WERI-Rb-1 (cell line): Measurements from ENCODE around the gene FAM76B.

ENCODE experiments used
- DNase-seq: peaks from one replicate; pipeline ENCODE4 v3.0.0-alpha.2; 2020
- H3K27ac ChIP-seq: fragments of 250-450 bp; sonication (Bioruptor Pico); 2 replicates; pipeline ENCODE4 v1.5.1; 2020; ENCODE audit warnings: mild to moderate bottlenecking, moderate library complexity
- H3K27me3 ChIP-seq: fragments of 250-450 bp; sonication (Bioruptor Pico); 2 replicates; pipeline ENCODE4 v1.5.1; 2021; ENCODE audit warnings: mild to moderate bottlenecking, low read depth, moderate library complexity; ENCODE audit not compliant: insufficient read depth, severe bottlenecking
- H3K36me3 ChIP-seq: fragments of 250-450 bp; sonication (Bioruptor Pico); 2 replicates; pipeline ENCODE4 v1.5.1; 2020; ENCODE audit warnings: mild to moderate bottlenecking, moderate library complexity
- H3K4me3 ChIP-seq: 2 replicates; pipeline ENCODE4 v1.5.1; 2011; ENCODE audit warnings: low read depth, mild to moderate bottlenecking, control low read depth, low read length
- H3K9me3 ChIP-seq: fragments of 250-450 bp; sonication (Bioruptor Pico); 2 replicates; pipeline ENCODE4 v1.5.1; 2021; ENCODE audit warnings: mild to moderate bottlenecking, moderate library complexity; ENCODE audit not compliant: severe bottlenecking
- TF ChIP-seq, protein P1 (sequence below): IDR thresholded peaks from 2 replicates; pipeline ENCODE4 v1.5.1; 2011; ENCODE audit warnings: low read depth, mild to moderate bottlenecking, control low read depth, inconsistent platforms, low read length

The FAM76B gene

DNA sequence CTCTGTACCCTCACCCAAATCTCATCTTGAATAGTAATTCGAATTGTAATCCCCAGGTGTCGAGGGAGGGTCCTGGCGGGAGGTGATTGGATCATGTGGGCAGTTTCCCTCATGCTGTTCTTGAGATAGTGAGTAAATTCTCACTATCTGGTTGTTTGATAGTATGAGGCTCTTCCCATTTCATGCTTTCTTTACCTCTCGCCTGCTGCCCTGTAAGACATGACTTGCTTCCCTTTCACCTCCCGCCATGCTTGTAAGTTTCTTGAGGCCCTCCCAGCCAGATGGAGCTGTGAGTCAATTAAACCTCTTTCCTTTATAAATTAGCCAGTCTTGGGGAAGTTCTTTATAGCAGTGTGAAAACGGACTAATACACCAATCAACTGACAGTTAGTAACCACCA is 60.1 kb downstream of the FAM76B start:
- Histone ChIP-seq H3K27ac (no peak overlapping the region), H3K27me3 (no peaks in the 10 kb centered on the region), H3K4me3 (no peak overlapping the region), H3K36me3 (no peaks in the 10 kb centered on the region), H3K9me3 (no peaks in the 10 kb centered on the region)
- TF ChIP-seq, protein P1, sequence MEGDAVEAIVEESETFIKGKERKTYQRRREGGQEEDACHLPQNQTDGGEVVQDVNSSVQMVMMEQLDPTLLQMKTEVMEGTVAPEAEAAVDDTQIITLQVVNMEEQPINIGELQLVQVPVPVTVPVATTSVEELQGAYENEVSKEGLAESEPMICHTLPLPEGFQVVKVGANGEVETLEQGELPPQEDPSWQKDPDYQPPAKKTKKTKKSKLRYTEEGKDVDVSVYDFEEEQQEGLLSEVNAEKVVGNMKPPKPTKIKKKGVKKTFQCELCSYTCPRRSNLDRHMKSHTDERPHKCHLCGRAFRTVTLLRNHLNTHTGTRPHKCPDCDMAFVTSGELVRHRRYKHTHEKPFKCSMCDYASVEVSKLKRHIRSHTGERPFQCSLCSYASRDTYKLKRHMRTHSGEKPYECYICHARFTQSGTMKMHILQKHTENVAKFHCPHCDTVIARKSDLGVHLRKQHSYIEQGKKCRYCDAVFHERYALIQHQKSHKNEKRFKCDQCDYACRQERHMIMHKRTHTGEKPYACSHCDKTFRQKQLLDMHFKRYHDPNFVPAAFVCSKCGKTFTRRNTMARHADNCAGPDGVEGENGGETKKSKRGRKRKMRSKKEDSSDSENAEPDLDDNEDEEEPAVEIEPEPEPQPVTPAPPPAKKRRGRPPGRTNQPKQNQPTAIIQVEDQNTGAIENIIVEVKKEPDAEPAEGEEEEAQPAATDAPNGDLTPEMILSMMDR = no peak
- no peak for DNase-seq

DNA sequence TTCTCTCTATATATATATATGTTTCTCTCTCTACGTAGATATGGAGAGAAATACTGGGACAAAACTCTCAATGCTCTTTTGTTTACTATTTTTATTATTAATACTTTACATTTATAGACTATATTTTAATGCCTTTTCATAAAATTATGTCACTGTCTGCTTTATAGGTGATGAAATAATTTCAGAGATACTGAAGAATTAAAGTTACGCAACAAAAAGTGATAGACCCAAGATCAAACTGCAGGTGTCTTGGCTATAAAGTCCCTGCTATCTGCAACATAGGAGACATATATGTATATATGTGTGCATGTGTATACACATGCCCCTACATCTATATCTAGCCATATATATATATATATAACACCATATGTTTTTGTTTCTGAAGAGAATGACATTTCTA is 60.8 kb downstream of the FAM76B start:
- H3K27ac ChIP-seq = no peak overlapping the region
- H3K27me3 ChIP-seq = no peaks in the 10 kb centered on the region
- no peak for DNase-seq
- TF ChIP-seq, protein P1 = no peak
- H3K4me3 ChIP-seq = no peak overlapping the region
- no peaks in the 10 kb centered on the region for H3K36me3 ChIP-seq
- no peaks in the 10 kb centered on the region for H3K9me3 ChIP-seq

DNA sequence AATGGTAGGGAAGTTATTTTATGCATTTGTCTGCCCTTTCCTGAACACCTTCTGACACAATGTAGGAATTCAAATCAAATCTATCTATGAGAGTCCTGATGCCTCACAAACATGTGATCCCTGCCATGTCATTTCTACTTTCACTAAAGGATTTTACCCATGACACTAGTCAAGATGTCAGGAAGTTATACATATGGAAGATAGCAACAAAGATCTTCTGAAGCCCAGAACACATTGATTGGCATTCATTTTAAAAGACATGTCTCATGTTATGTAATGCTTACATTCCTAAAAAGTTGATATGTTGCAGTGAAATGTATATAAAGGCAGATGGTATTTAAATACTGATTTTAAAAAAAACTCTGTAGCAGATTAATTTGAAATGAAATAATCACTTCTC is 61.5 kb downstream of the FAM76B start:
- no peaks in the 10 kb centered on the region for H3K36me3 ChIP-seq
- no peak for DNase-seq
- TF ChIP-seq, protein P1 = no peak
- H3K27ac ChIP-seq = no peak overlapping the region
- H3K27me3 ChIP-seq = no peaks in the 10 kb centered on the region
- H3K4me3 ChIP-seq = no peak overlapping the region
- H3K9me3 ChIP-seq = no peaks in the 10 kb centered on the region

DNA sequence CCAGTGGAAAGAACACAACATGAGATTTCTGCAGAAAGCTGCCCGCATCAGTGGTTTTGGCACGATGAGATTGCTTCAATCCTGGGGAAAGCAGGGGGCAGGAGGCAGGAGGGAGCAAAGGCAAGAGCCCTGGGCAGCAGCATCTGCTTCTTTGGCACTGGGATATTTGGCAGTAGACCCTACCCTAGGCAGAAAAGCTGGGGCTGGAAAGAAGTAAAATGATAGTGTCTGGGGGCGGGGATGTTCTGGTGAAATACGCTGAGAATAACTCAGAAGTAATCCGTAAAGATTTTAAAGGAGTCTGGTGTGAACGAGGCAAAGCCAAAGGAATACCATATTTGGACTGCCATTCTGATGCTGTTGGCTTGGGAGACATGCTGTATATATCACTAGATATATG is 62.0 kb downstream of the FAM76B start:
- no peaks in the 10 kb centered on the region for H3K9me3 ChIP-seq
- TF ChIP-seq, protein P1 = no peak
- no peak overlapping the region for H3K27ac ChIP-seq
- H3K36me3 ChIP-seq = no peaks in the 10 kb centered on the region
- H3K4me3 ChIP-seq = no peak overlapping the region
- no peak for DNase-seq
- H3K27me3 ChIP-seq = no peaks in the 10 kb centered on the region

DNA sequence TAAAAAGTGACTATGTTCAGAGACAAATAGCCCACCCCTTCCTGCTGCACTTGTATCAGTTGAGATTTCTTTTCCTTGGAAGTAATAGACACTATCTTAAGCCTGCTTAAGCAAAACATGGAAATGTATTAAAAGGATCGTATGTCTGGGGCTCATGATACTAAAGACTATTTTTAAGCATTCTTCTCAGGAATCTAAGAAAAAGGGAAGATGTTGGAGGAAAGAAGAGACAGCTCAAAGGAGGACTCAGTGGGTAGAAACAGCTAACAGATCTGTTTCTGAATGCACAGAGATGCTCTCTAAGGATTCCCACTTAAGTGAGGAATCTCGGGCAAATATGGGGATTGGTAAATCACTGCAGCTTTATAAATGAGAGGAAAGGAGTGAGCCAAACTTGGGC is 62.5 kb downstream of the FAM76B start:
- Histone ChIP-seq H3K27ac (no peak overlapping the region), H3K4me3 (no peak overlapping the region), H3K36me3 (no peaks in the 10 kb centered on the region), H3K9me3 (no peaks in the 10 kb centered on the region), H3K27me3 (no peaks in the 10 kb centered on the region)
- TF ChIP-seq, protein P1 = no peak
- DNase-seq = no peak

DNA sequence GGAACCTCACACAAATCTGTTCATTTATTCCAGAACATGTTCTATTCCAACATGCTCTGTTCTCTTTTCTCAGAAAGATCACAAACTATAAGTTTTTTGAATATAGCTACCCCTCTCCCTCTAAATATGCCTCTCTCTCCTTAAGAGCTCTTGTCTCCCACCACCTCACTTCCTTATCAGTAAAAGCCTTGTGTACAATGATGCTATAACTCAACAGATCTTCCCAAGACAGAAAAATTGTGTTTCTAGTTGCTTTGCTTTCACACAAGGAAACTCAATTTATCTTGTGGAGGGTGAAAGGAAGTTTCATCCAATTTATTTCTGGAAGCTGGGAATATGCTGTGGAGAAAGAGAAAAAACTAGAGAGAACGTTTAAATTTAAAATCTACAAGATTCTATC is 64.4 kb downstream of the FAM76B start:
- H3K4me3 ChIP-seq = no peak overlapping the region
- no peak for DNase-seq
- H3K27me3 ChIP-seq = no peaks in the 10 kb centered on the region
- H3K9me3 ChIP-seq = no peaks in the 10 kb centered on the region
- no peak overlapping the region for H3K27ac ChIP-seq
- TF ChIP-seq, protein P1 = no peak
- no peaks in the 10 kb centered on the region for H3K36me3 ChIP-seq
